Keratinocyte (primary cell): ENCODE data around the gene ADGRB2.

Source experiments
- CTCF ChIP-seq, 3 experiments: IDR thresholded peaks in 1 of 3; conservative IDR thresholded peaks in 1 of 3; optimal IDR thresholded peaks in 1 of 3; 2 replicates in 2 of 3; 3 replicates in 1 of 3; pipeline versions ENCODE3 to v1.5.1; 2011; ENCODE audit warnings: low read length in 3 of 3, mild to moderate bottlenecking in 3 of 3, moderate library complexity in 2 of 3, control low read depth in 1 of 3, inconsistent platforms in 1 of 3; ENCODE audit not compliant: insufficient read depth in 2 of 3; ENCODE audit errors: extremely low read depth in 1 of 3
- EZH2 ChIP-seq: IDR thresholded peaks from one replicate; pipeline ENCODE4 v1.6.1; 2012; ENCODE audit warnings: inconsistent platforms, mild to moderate bottlenecking, low read length, moderate library complexity

DNA sequence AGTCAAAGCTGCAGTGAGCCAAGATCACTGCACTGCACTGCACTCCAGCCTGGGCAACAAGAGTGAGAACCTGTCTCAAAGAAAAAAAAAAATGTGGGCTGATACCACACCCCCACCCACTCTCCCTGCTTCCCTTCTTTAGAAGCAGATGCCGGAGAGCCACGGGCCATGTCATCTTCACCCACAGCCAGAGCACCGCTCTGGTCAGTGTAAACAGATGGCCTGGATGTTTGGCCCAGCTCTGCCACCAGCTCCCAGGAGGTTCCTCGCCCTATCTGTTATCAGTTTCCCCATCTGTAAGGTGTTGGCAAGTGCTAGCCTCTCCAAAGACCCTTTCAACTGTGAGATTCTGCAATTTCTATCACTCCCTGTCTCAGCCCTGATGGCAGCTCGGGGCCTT, 11.9 kb upstream of the ADGRB2 start:
- TF ChIP-seq CTCF (optimal IDR thresholded peaks at IDR 0.05 in 1 of 3, IDR thresholded peaks at IDR 0.05 in 1 of 3, conservative IDR thresholded peaks at IDR 0.05 in 1 of 3; ENCODE audit: extremely low read depth in 1 of 3, insufficient read depth in 2 of 3, low read length in 3 of 3) (no peak), EZH2 (no peak)
